ENCODE data around the gene ERGIC1.
"Not testable (repeated sequence)": the region's sequence is repeated elsewhere in the genome, so short reads cannot be mapped to it uniquely, and the experiment has no call there.

Gene ERGIC1, protein sequence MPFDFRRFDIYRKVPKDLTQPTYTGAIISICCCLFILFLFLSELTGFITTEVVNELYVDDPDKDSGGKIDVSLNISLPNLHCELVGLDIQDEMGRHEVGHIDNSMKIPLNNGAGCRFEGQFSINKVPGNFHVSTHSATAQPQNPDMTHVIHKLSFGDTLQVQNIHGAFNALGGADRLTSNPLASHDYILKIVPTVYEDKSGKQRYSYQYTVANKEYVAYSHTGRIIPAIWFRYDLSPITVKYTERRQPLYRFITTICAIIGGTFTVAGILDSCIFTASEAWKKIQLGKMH

DNA sequence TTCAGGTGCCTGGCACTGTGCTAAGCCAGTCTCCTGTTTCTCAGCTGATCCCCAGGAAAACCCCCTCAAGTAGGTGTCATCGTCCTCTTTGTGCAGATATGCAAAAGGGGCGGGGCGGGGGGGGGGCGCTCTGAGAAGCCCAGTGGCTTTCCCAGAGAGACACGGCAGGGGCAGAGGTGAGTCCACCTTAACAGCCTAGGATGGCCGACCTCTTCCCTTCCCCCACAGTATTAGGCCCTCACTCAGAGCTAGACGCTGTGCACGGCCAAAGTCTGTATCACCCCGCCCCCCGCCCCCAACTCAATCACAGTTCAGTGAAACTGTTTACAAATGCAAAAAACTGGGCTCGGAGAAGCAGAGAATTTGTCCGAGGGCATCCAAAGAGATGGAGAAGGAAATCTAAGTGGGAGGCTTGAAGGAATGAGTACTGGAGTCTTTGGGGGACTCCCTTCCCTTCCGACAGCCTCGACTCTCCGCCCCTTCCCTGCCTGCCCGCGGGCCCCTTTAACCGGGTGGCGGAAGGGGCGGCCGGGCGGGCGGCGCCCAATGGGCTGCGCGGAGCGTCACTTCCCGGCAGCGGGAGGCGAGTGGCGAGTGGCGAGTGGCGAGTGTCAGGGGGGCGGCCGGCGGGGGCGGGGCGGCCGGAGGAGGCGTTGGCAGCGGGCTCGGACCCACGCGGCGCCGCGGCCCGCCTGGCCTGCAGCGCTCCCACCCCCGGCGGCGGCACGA, at the start of gene ERGIC1:
TSS of gene ERGIC1 (plus strand) at position 566 of the 729 bp plus-strand sequence. CDS start at position 729, 163 bp downstream.
- H3K27me3 ChIP-seq (ENCODE audit: control insufficient read depth, low read length), result no peaks in the 10 kb centered on the region
- H3K79me2 ChIP-seq (ENCODE audit: control insufficient read depth, low read length), result peaks cover 42% of the 10 kb centered on the region
- no peaks in the 10 kb centered on the region for H3K9me2 ChIP-seq (replicated peaks; ENCODE audit: control insufficient read depth, low read length)
- H3K4me1 ChIP-seq (ENCODE audit: control insufficient read depth, low read length), result peaks cover 48% of the 10 kb centered on the region
- TF ChIP-seq, protein P1, sequence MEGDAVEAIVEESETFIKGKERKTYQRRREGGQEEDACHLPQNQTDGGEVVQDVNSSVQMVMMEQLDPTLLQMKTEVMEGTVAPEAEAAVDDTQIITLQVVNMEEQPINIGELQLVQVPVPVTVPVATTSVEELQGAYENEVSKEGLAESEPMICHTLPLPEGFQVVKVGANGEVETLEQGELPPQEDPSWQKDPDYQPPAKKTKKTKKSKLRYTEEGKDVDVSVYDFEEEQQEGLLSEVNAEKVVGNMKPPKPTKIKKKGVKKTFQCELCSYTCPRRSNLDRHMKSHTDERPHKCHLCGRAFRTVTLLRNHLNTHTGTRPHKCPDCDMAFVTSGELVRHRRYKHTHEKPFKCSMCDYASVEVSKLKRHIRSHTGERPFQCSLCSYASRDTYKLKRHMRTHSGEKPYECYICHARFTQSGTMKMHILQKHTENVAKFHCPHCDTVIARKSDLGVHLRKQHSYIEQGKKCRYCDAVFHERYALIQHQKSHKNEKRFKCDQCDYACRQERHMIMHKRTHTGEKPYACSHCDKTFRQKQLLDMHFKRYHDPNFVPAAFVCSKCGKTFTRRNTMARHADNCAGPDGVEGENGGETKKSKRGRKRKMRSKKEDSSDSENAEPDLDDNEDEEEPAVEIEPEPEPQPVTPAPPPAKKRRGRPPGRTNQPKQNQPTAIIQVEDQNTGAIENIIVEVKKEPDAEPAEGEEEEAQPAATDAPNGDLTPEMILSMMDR (IDR thresholded peaks at IDR 0.05; ENCODE audit: low read depth, low read length, poor library complexity, severe bottlenecking), result no peak
- TF ChIP-seq EZH2phosphoT487 (IDR thresholded peaks at IDR 0.05; ENCODE audit: borderline replicate concordance, low read length), result no peak
- peak within 1 kb of the TSS; percentile 82 for H3K4me3 ChIP-seq (ENCODE audit: low read length)
- H4K20me1 ChIP-seq (ENCODE audit: control insufficient read depth, insufficient read depth, low read depth, low read length), result no peaks in the 10 kb centered on the region
- peaks cover 9% of the 10 kb centered on the region for H3F3A ChIP-seq (ENCODE audit: control insufficient read depth, insufficient read depth)
- peaks cover 12% of the 10 kb centered on the region; the same call in 1 of the 2 replicates for H3K36me3 ChIP-seq (ENCODE audit: control insufficient read depth, low read length)
- H3K27ac ChIP-seq (ENCODE audit: low read depth, low read length), result peak within 1 kb of the TSS; percentile 48
- peak within 1 kb of the TSS; percentile 83 for H3K4me2 ChIP-seq (ENCODE audit: low read length)
- no peaks in the 10 kb centered on the region for H3K9me3 ChIP-seq (ENCODE audit: control insufficient read depth, insufficient read depth, low read length)

DNA sequence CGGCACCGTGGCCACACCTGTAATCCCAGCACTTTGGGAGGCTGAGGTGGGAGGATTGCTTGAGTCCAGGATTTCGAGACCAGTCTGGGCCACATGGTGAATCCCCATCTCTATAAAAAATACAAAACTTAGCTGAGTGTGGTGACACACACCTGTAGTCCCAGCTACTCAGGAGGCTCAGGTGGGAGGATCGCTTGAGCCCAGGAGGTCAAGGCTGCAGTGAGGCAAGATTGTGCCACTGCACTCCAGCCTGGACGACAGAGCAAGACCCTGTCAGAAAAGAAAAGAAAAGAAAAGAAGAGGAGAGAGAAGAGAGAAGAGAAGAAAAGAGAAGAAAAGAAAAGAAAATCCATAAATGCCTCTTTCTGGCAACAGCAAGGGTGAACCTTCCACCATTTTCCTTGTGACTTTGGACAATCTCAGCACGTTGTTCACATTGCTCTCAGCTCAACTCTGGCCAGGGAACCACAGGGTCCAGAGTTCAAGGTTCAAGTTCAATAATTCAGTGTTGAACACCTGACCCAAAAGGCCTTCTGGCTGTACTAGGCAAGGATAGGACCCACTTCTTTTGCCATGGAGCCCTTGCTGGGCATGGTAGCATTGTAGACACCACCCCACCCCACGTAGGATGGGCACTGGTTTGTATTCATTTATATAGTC, 48.5 kb upstream of the ERGIC1 start:
- Histone ChIP-seq H3K36me3 (ENCODE audit: control insufficient read depth, low read length) (no peaks in the 10 kb centered on the region), H3K4me1 (ENCODE audit: control insufficient read depth, low read length) (peaks cover 8% of the 10 kb centered on the region), H3K4me3 (ENCODE audit: low read length) (no peak overlapping the region), H3K27me3 (ENCODE audit: control insufficient read depth, low read length) (peaks cover 6% of the 10 kb centered on the region), H4K20me1 (ENCODE audit: control insufficient read depth, insufficient read depth, low read depth, low read length) (no peaks in the 10 kb centered on the region), H3K9me2 (replicated peaks; ENCODE audit: control insufficient read depth, low read length) (no peaks in the 10 kb centered on the region), H3F3A (ENCODE audit: control insufficient read depth, insufficient read depth) (no peaks in the 10 kb centered on the region), H3K9me3 (ENCODE audit: control insufficient read depth, insufficient read depth, low read length) (no peaks in the 10 kb centered on the region), H3K27ac (ENCODE audit: low read depth, low read length) (no peak overlapping the region), H3K79me2 (ENCODE audit: control insufficient read depth, low read length) (no peaks in the 10 kb centered on the region), H3K4me2 (ENCODE audit: low read length) (no peak overlapping the region)
- TF ChIP-seq EZH2phosphoT487 (IDR thresholded peaks at IDR 0.05; ENCODE audit: borderline replicate concordance, low read length), result no peak
- TF ChIP-seq, protein P1 (IDR thresholded peaks at IDR 0.05; ENCODE audit: low read depth, low read length, poor library complexity, severe bottlenecking), result no peak

DNA sequence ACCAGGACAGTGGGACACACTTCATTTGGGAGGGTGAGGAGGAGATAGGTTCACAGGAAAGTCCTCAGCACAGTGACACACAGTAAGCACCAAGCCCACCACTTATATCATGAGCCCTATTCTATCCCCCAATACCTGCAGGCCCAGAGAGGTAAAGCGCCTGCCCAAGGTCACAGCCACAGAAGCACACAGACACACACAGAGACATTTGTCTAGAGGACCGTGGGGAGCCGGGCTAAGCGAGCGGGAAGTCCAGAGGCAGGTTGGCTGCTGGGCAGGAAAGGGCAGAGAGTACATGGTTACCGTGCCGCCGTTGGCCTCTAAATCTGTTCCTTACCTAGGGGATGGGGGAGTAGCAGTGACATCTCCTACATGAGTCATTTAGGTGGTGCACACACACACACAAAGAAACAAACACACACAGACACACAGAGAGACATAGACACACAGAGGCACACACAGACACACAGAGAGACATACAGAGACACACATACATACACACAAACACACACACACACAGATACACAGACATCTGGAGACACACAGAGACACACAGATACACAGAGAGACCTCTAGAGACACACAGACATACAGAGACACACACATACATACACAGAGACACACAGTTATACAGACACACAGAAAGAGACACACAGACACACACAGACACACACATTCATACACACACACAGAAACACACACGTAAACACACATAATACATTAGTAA, 47.2 kb upstream of the ERGIC1 start:
- Histone ChIP-seq H3K36me3 (ENCODE audit: control insufficient read depth, low read length) (no peaks in the 10 kb centered on the region), H3K4me2 (ENCODE audit: low read length) (no peak overlapping the region), H3K9me2 (replicated peaks; ENCODE audit: control insufficient read depth, low read length) (no peaks in the 10 kb centered on the region), H3K4me1 (ENCODE audit: control insufficient read depth, low read length) (peaks cover 8% of the 10 kb centered on the region), H3K27me3 (ENCODE audit: control insufficient read depth, low read length) (peaks cover 6% of the 10 kb centered on the region), H4K20me1 (ENCODE audit: control insufficient read depth, insufficient read depth, low read depth, low read length) (no peaks in the 10 kb centered on the region), H3K9me3 (ENCODE audit: control insufficient read depth, insufficient read depth, low read length) (no peaks in the 10 kb centered on the region), H3K27ac (ENCODE audit: low read depth, low read length) (no peak overlapping the region), H3F3A (ENCODE audit: control insufficient read depth, insufficient read depth) (no peaks in the 10 kb centered on the region), H3K4me3 (ENCODE audit: low read length) (no peak overlapping the region), H3K79me2 (ENCODE audit: control insufficient read depth, low read length) (no peaks in the 10 kb centered on the region)
- no peak for TF ChIP-seq EZH2phosphoT487 (IDR thresholded peaks at IDR 0.05; ENCODE audit: borderline replicate concordance, low read length)
- TF ChIP-seq, protein P1 (IDR thresholded peaks at IDR 0.05; ENCODE audit: low read depth, low read length, poor library complexity, severe bottlenecking), result no peak

DNA sequence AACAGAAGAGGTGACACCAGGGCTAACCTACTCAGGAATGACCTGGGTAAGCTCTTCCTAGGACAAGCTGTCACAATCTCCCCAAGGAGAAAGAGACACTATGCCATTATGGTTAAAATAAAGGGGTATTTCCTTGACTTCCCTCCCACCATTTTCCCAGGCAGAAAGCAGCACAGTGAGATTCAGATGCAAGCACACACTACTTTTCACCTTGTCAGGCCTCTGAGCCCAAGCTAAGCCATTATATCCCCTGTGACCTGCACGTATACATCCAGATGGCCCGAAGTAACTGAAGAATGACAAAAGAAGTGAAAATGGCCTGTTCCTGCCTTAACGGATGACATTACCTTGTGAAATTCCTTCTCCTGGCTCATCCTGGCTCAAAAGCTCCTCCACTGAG, 46.5 kb upstream of the ERGIC1 start:
- H3K4me3 ChIP-seq (ENCODE audit: low read length); H4K20me1 ChIP-seq (ENCODE audit: control insufficient read depth, insufficient read depth, low read depth, low read length); H3K4me1 ChIP-seq (ENCODE audit: control insufficient read depth, low read length); H3F3A ChIP-seq (ENCODE audit: control insufficient read depth, insufficient read depth); H3K27me3 ChIP-seq (ENCODE audit: control insufficient read depth, low read length); H3K9me3 ChIP-seq (ENCODE audit: control insufficient read depth, insufficient read depth, low read length); H3K27ac ChIP-seq (ENCODE audit: low read depth, low read length); H3K9me2 ChIP-seq (replicated peaks; ENCODE audit: control insufficient read depth, low read length); H3K36me3 ChIP-seq (ENCODE audit: control insufficient read depth, low read length); H3K4me2 ChIP-seq (ENCODE audit: low read length); H3K79me2 ChIP-seq (ENCODE audit: control insufficient read depth, low read length): not testable (repeated sequence)
